ENCODE measurements around the gene FLG. TPM values are rescaled to one million over a fixed set of nuclear protein-coding genes. Genes with fewer than 3 reads are reported as not detected.
"Not testable (repeated sequence)": the region's sequence is repeated elsewhere in the genome, so short reads cannot be mapped to it uniquely, and the experiment has no call there.

FLG gene
- total RNA-seq, 6 experiments from 2014 or later: not detected

- intact Hi-C loops (cut with DNase I): no loop called here
- Histone ChIP-seq H3K27ac (no peak overlapping the region), H3K27me3 (no peaks in the 10 kb centered on the region), H3K9me3 (no peaks in the 10 kb centered on the region), H3K4me1 (no peaks in the 10 kb centered on the region), H3K4me3 (no peak overlapping the region), H3K36me3 (no peaks in the 10 kb centered on the region)
- no peak for ATAC-seq
- DNase-seq: peak in 1 of 3 donors; percentile 35
- TF ChIP-seq POLR2A (IDR thresholded peaks at IDR 0.05): no peak
- no peak for TF ChIP-seq CTCF (IDR thresholded peaks at IDR 0.05)
- WGBS (ENCODE audit: insufficient coverage, low coverage, low lambda C conversion rate, missing lambda C conversion rate): 86% methylated on average over 4 of the region's 21 CpGs
These were observed 11.7 kb downstream of the FLG start for GRCh38 chr1:152313319-152313801.

- DNase-seq; H3K27me3 ChIP-seq; H3K4me1 ChIP-seq; intact Hi-C loops (cut with DNase I); H3K27ac ChIP-seq; ATAC-seq; H3K4me3 ChIP-seq; H3K36me3 ChIP-seq; H3K9me3 ChIP-seq: not testable (repeated sequence)
- WGBS (ENCODE audit: insufficient coverage, low coverage, low lambda C conversion rate, missing lambda C conversion rate): 57% methylated on average over 1 of the region's 13 CpGs
These were observed 12.9 kb downstream of the FLG start for GRCh38 chr1:152312169-152312568.

GRCh38 chr1:152309955-152310354, 15.1 kb downstream of the FLG start:
- H3K36me3 ChIP-seq: no peaks in the 10 kb centered on the region
- no peaks in the 10 kb centered on the region for H3K27me3 ChIP-seq
- H3K27ac ChIP-seq: no peak overlapping the region
- H3K9me3 ChIP-seq: no peaks in the 10 kb centered on the region
- H3K4me1 ChIP-seq: no peaks in the 10 kb centered on the region
- intact Hi-C loops (cut with DNase I): no loop called here
- no peak for TF ChIP-seq POLR2A (IDR thresholded peaks at IDR 0.05)
- no peak for TF ChIP-seq CTCF (IDR thresholded peaks at IDR 0.05)
- DNase-seq (peak in 1 of 3 donors; percentile 20), ATAC-seq (no peak)
- H3K4me3 ChIP-seq: no peak overlapping the region
- WGBS (ENCODE audit: insufficient coverage, low coverage, low lambda C conversion rate, missing lambda C conversion rate): no CpG with 5 or more reads among the region's 9 CpGs

GRCh38 chr1:152309320-152309901, 15.6 kb downstream of the FLG start:
- H3K9me3 ChIP-seq; ATAC-seq; H3K4me1 ChIP-seq; H3K27me3 ChIP-seq; H3K27ac ChIP-seq; intact Hi-C loops (cut with DNase I); H3K4me3 ChIP-seq; H3K36me3 ChIP-seq: not testable (repeated sequence)
- peak in 1 of 3 donors; percentile 24 for DNase-seq
- WGBS (ENCODE audit: insufficient coverage, low coverage, low lambda C conversion rate, missing lambda C conversion rate): 62% methylated on average over 3 of the region's 17 CpGs

GRCh38 chr1:152308758-152309157, 16.3 kb downstream of the FLG start:
- DNase-seq: peak in 1 of 3 donors; percentile 29
- WGBS (ENCODE audit: insufficient coverage, low coverage, low lambda C conversion rate, missing lambda C conversion rate): 60% methylated on average over 1 of the region's 7 CpGs
- H3K36me3 ChIP-seq; intact Hi-C loops (cut with DNase I); H3K4me3 ChIP-seq; H3K9me3 ChIP-seq; H3K27me3 ChIP-seq; H3K4me1 ChIP-seq; H3K27ac ChIP-seq; ATAC-seq: not testable (repeated sequence)

GRCh38 chr1:152307970-152308369, 17.1 kb downstream of the FLG start:
- H3K4me3 ChIP-seq; H3K4me1 ChIP-seq; intact Hi-C loops (cut with DNase I); H3K9me3 ChIP-seq; H3K27me3 ChIP-seq; H3K36me3 ChIP-seq; ATAC-seq; H3K27ac ChIP-seq: not testable (repeated sequence)
- peak in 1 of 3 donors; percentile 11 for DNase-seq
- WGBS (ENCODE audit: insufficient coverage, low coverage, low lambda C conversion rate, missing lambda C conversion rate): 87% methylated on average over 3 of the region's 8 CpGs

- H3K27me3 ChIP-seq; H3K36me3 ChIP-seq; ATAC-seq; H3K4me3 ChIP-seq; DNase-seq; H3K27ac ChIP-seq; H3K9me3 ChIP-seq; intact Hi-C loops (cut with DNase I); H3K4me1 ChIP-seq: not testable (repeated sequence)
- 84% methylated on average over 6 of the region's 10 CpGs for WGBS (ENCODE audit: insufficient coverage, low coverage, low lambda C conversion rate, missing lambda C conversion rate)
These were observed 18.9 kb downstream of the FLG start for GRCh38 chr1:152306123-152306522.

GRCh38 chr1:152304773-152305172, 20.3 kb downstream of the FLG start:
- ATAC-seq; H3K9me3 ChIP-seq; H3K27me3 ChIP-seq; intact Hi-C loops (cut with DNase I); H3K4me1 ChIP-seq; H3K27ac ChIP-seq; H3K4me3 ChIP-seq; H3K36me3 ChIP-seq: not testable (repeated sequence)
- peak in 1 of 3 donors; percentile 31 for DNase-seq
- WGBS (ENCODE audit: insufficient coverage, low coverage, low lambda C conversion rate, missing lambda C conversion rate): no CpG with 5 or more reads among the region's 12 CpGs

- H3K9me3 ChIP-seq; H3K27me3 ChIP-seq; intact Hi-C loops (cut with DNase I); H3K36me3 ChIP-seq; H3K27ac ChIP-seq; H3K4me1 ChIP-seq; ATAC-seq; H3K4me3 ChIP-seq: not testable (repeated sequence)
- DNase-seq: peak in 1 of 3 donors; percentile 34
- 81% methylated on average over 7 of the region's 25 CpGs for WGBS (ENCODE audit: insufficient coverage, low coverage, low lambda C conversion rate, missing lambda C conversion rate)
These were observed 21.7 kb downstream of the FLG start for GRCh38 chr1:152303139-152303872.

Measured in right lobe of liver (tissue), 6 donors.